HepG2 (cell line): ENCODE results near the gene PCYT2. TPM values are rescaled to one million over a fixed set of nuclear protein-coding genes. Genes with fewer than 3 reads are reported as not detected.

ENCODE experiments used
- BHLHE40 ChIP-seq: IDR thresholded peaks from 2 replicates; pipeline ENCODE4 v1.6.1; 2011; ENCODE audit warnings: low read length, improper control_type of control experiment
- CREM ChIP-seq, 2 experiments: sonication (generic) in 1 of 2; formaldehyde crosslinking in 1 of 2; IDR thresholded peaks; 2 replicates each; pipeline versions ENCODE4 v1.4.0 to v1.6.1; 2016 to 2020; ENCODE audit warnings: antibody characterized with exemption in 1 of 2, mild to moderate bottlenecking in 1 of 2, missing genetic modification reagents in 1 of 2
- FOXA1 ChIP-seq, 2 experiments: fragments of 450-650 bp in 1 of 2; sonication (generic) in 1 of 2; formaldehyde crosslinking in 1 of 2; IDR thresholded peaks; 2 replicates each; pipeline versions ENCODE4 v1.4.0 to v1.6.1; 2016 to 2020; ENCODE audit warnings: missing genetic modification reagents in 1 of 2
- FOXO1 ChIP-seq: sonication (generic); formaldehyde crosslinking; IDR thresholded peaks from 2 replicates; pipeline ENCODE4 v1.4.0; 2020; ENCODE audit warnings: missing genetic modification reagents
- HOXD1 ChIP-seq: sonication (generic); formaldehyde crosslinking; IDR thresholded peaks from 2 replicates; pipeline ENCODE4 v1.5.0; 2020; ENCODE audit warnings: missing genetic modification reagents
- IRF9 ChIP-seq: sonication (generic); formaldehyde crosslinking; IDR thresholded peaks from 2 replicates; pipeline ENCODE4 v1.8.0; 2022; ENCODE audit warnings: missing genetic modification reagents, mild to moderate bottlenecking, borderline replicate concordance
- KDM1A ChIP-seq: IDR thresholded peaks from 2 replicates; pipeline ENCODE4 v1.6.1; 2016; ENCODE audit warnings: missing compliant biosample characterization
- KDM2A ChIP-seq: sonication (generic); formaldehyde crosslinking; IDR thresholded peaks from 2 replicates; pipeline ENCODE4 v1.4.0; 2020; ENCODE audit warnings: low read depth, missing genetic modification reagents, borderline replicate concordance
- MAF1 ChIP-seq: sonication (generic); formaldehyde crosslinking; IDR thresholded peaks from 2 replicates; pipeline ENCODE4 v1.5.0; 2020; ENCODE audit warnings: missing genetic modification reagents, borderline replicate concordance
- MIER2 ChIP-seq: IDR thresholded peaks from 2 replicates; pipeline ENCODE4 v1.6.1; 2016; ENCODE audit warnings: missing biosample characterization, missing genetic modification reagents
- NR2F1 ChIP-seq, 2 experiments: fragments of 450-650 bp in 1 of 2; formaldehyde crosslinking in 1 of 2; IDR thresholded peaks; 2 replicates each; pipeline versions ENCODE4 v1.5.0 to v1.6.1; 2016 to 2020; ENCODE audit warnings: mild to moderate bottlenecking in 1 of 2, missing compliant biosample characterization in 1 of 2, missing genetic modification reagents in 1 of 2, moderate library complexity in 1 of 2
- PAF1 ChIP-seq: IDR thresholded peaks from 2 replicates; pipeline ENCODE4 v1.6.1; 2016; ENCODE audit warnings: missing genetic modification reagents, missing compliant biosample characterization
- PCBP2 ChIP-seq: fragments of 200-400 bp; formaldehyde crosslinking; optimal IDR thresholded peaks from 2 replicates; pipeline ENCODE3; 2018; ENCODE audit warnings: low read length, low read depth; ENCODE audit not compliant: poor library complexity, severe bottlenecking
- PHF8 ChIP-seq: sonication (generic); formaldehyde crosslinking; IDR thresholded peaks from 2 replicates; pipeline ENCODE4 v1.5.0; 2020; ENCODE audit warnings: missing genetic modification reagents
- RNF2 ChIP-seq: fragments of 450-650 bp; conservative IDR thresholded peaks from 2 replicates; pipeline ENCODE4 v1.6.1; 2016; ENCODE audit warnings: low read depth
- SMARCE1 ChIP-seq: fragments of 450-650 bp; IDR thresholded peaks from 2 replicates; pipeline ENCODE4 v1.6.1; 2017; ENCODE audit warnings: borderline replicate concordance
- SNAPC2 ChIP-seq: sonication (generic); formaldehyde crosslinking; IDR thresholded peaks from 2 replicates; pipeline ENCODE4 v1.8.1; 2022; ENCODE audit warnings: mild to moderate bottlenecking, missing genetic modification reagents
- STAG1 ChIP-seq: sonication (generic); formaldehyde crosslinking; IDR thresholded peaks from 2 replicates; pipeline ENCODE4 v1.4.0; 2020; ENCODE audit warnings: missing genetic modification reagents
- TCF7L2 ChIP-seq: IDR thresholded peaks from 2 replicates; pipeline ENCODE4 v1.6.1; 2011; ENCODE audit warnings: mild to moderate bottlenecking, low read depth, low read length, moderate library complexity
- TFDP2 ChIP-seq: sonication (generic); formaldehyde crosslinking; IDR thresholded peaks from 2 replicates; pipeline ENCODE4 v1.4.0; 2020; ENCODE audit warnings: missing genetic modification reagents
- ZNF12 ChIP-seq: sonication (generic); formaldehyde crosslinking; IDR thresholded peaks from 2 replicates; pipeline ENCODE4 v1.5.0; 2020; ENCODE audit warnings: missing genetic modification reagents
- ZNF34 ChIP-seq: sonication (generic); formaldehyde crosslinking; IDR thresholded peaks from 2 replicates; pipeline ENCODE4 v1.4.0; 2020; ENCODE audit warnings: mild to moderate bottlenecking, missing genetic modification reagents, borderline replicate concordance
- ZNF354B ChIP-seq: sonication (generic); formaldehyde crosslinking; IDR thresholded peaks from 2 replicates; pipeline ENCODE4 v1.8.0; 2022; ENCODE audit warnings: mild to moderate bottlenecking, missing genetic modification reagents
- ZNF441 ChIP-seq: sonication (generic); formaldehyde crosslinking; IDR thresholded peaks from 2 replicates; pipeline ENCODE4 v1.7.0; 2021; ENCODE audit warnings: missing genetic modification reagents, borderline replicate concordance
- ZNF558 ChIP-seq: sonication (generic); formaldehyde crosslinking; IDR thresholded peaks from 2 replicates; pipeline ENCODE4 v1.9.0; 2022; ENCODE audit warnings: mild to moderate bottlenecking, missing genetic modification reagents, borderline replicate concordance
- ZNF614 ChIP-seq: IDR thresholded peaks from 2 replicates; pipeline ENCODE4 v1.6.1; 2018; ENCODE audit warnings: missing biosample characterization, missing genetic modification reagents, inconsistent platforms, borderline replicate concordance
- ZNF746 ChIP-seq: sonication (generic); formaldehyde crosslinking; IDR thresholded peaks from 2 replicates; pipeline ENCODE4 v1.8.0; 2022; ENCODE audit warnings: mild to moderate bottlenecking, missing genetic modification reagents
- ZNF749 ChIP-seq: sonication (generic); formaldehyde crosslinking; IDR thresholded peaks from 2 replicates; pipeline ENCODE4 v1.8.0; 2022; ENCODE audit warnings: mild to moderate bottlenecking, missing genetic modification reagents, moderate library complexity, borderline replicate concordance
- polyA plus RNA-seq, 8 experiments: library from polyadenylated mRNA; depleted of rRNA in 3 of 8; stranded (reverse) in 7 of 8; unstranded in 1 of 8; fragments of >200 nt; fragmentation: Illumina TruSeq in 4 of 8; extraction: Trizol in 4 of 8; gene quantifications; 2 replicates each; pipeline versions ENCODE4 v1.2.1 to v1.2.3, GENCODE V29; 2011 to 2016; ENCODE audit warnings: low read depth in 4 of 8, missing spikeins in 1 of 8, mixed read lengths in 1 of 8; ENCODE audit not compliant: insufficient read depth in 1 of 8
- total RNA-seq, 5 experiments: library from RNA; depleted of rRNA; stranded (reverse); fragments of >200 nt; fragmentation: Illumina TruSeq; extraction: Trizol; gene quantifications; 2 replicates each; pipeline ENCODE4 v1.2.3, GENCODE V29; 2016; ENCODE audit warnings: low read depth in 1 of 5

Gene PCYT2
- total and polyA plus RNA-seq, 2 of the 13 experiments (the other 11 are each of a cell fraction or from before 2014, with no cell fraction given), result 147 to 297 TPM

GRCh38 chr17:81871387-81872230 is 39.6 kb downstream of the PCYT2 start (continued):
- TF ChIP-seq ZNF354B (CRISPR knock-in tag) (peak; percentile 64; the same call in 1 of the 2 replicates), IRF9 (CRISPR knock-in tag) (peak; percentile 98), MAF1 (CRISPR knock-in tag) (no peak), NR2F1 (CRISPR knock-in tag; IDR thresholded peaks at IDR 0.05) (peak in 1 of 2 experiments; percentile 10; a peak in 1 of 4 replicates), ZNF12 (peak; percentile 43; the same call in 1 of the 2 replicates), PHF8 (CRISPR knock-in tag) (peak; percentile 83), FOXA1 (IDR thresholded peaks at IDR 0.05) (no peak), FOXA1 (CRISPR knock-in tag; IDR thresholded peaks at IDR 0.05) (peak; percentile 47), ZNF749 (CRISPR knock-in tag) (peak; percentile 99), KDM1A (CRISPR knock-in tag) (0 out of 2 replicates have a peak, but pooled peaks have one; percentile 25), MIER2 (CRISPR knock-in tag) (0 out of 2 replicates have a peak, but pooled peaks have one; percentile 15), ZNF34 (CRISPR knock-in tag) (peak; percentile 78), BHLHE40 (peak; percentile 99), CREM (IDR thresholded peaks at IDR 0.05) (no peak), CREM (CRISPR knock-in tag; IDR thresholded peaks at IDR 0.05) (no peak), PAF1 (no peak), RNF2 (peak; percentile 98), TCF7L2 (no peak), SNAPC2 (CRISPR knock-in tag) (peak; percentile 56; the same call in 1 of the 2 replicates), ZNF558 (CRISPR knock-in tag) (peak; percentile 95; the same call in 1 of the 2 replicates), TFDP2 (CRISPR knock-in tag) (peak; percentile 96), FOXO1 (CRISPR knock-in tag) (peak; percentile 64; the same call in 1 of the 2 replicates), PCBP2 (no peak), ZNF746 (CRISPR knock-in tag) (peak; percentile 69; the same call in 1 of the 2 replicates), ZNF614 (CRISPR knock-in tag) (peak; percentile 41; the same call in 1 of the 2 replicates), STAG1 (CRISPR knock-in tag) (no peak), SMARCE1 (no peak), HOXD1 (CRISPR knock-in tag) (peak; percentile 82), ZNF441 (CRISPR knock-in tag) (peak; percentile 89), KDM2A (CRISPR knock-in tag) (peak; percentile 97)
